Measurements from ENCODE around the gene MYNN.

Gene MYNN

GRCh38 chr3:169780742-169781141 is 7.5 kb downstream of the MYNN start:
- no peak for DNase-seq

GRCh38 chr3:169781209-169781855 is 8.1 kb downstream of the MYNN start:
- no peak for DNase-seq

GRCh38 chr3:169787120-169787519 is 13.9 kb downstream of the MYNN start:
- DNase-seq, result no peak

GRCh38 chr3:169787791-169788190 is 14.6 kb downstream of the MYNN start:
- no peak for DNase-seq

GRCh38 chr3:169790219-169790618 is 17.0 kb downstream of the MYNN start:
- DNase-seq, result no peak

GRCh38 chr3:169790687-169791429 is 17.7 kb downstream of the MYNN start:
- DNase-seq, result no peak

GRCh38 chr3:169792359-169792758 is 19.2 kb downstream of the MYNN start:
- no peak for DNase-seq

GRCh38 chr3:169804681-169805080 is 31.5 kb downstream of the MYNN start:
- no peak for DNase-seq

GRCh38 chr3:169809230-169809795 is 36.1 kb downstream of the MYNN start:
- no peak for DNase-seq

- no peak for DNase-seq
Measured at GRCh38 chr3:169811631-169812331, 38.6 kb downstream of the MYNN start.

- peak; percentile 55 for DNase-seq
Measured at GRCh38 chr3:169812332-169813235, 39.4 kb downstream of the MYNN start, which contains the start of the genes LRRC34 and LRRIQ4. TSS of gene LRRC34 (minus strand) at chr3:169812904. CDS start at chr3:169812548, 356 bp downstream. TSS of gene LRRIQ4 (plus strand) at chr3:169812870. CDS start at chr3:169821922, 9,052 bp downstream.

- DNase-seq, result no peak
Measured at GRCh38 chr3:169813278-169813677, 40.1 kb downstream of the MYNN start.

GRCh38 chr3:169813757-169814517 is 40.7 kb downstream of the MYNN start:
- peak; percentile 77 for DNase-seq

- DNase-seq, result no peak
Measured at GRCh38 chr3:169815590-169816150, 42.5 kb downstream of the MYNN start.

GRCh38 chr3:169818316-169818715 is 45.1 kb downstream of the MYNN start:
- no peak for DNase-seq

GRCh38 chr3:169822091-169822490 is 48.9 kb downstream of the MYNN start:
- DNase-seq, result no peak

GRCh38 chr3:169822540-169822939 is 49.3 kb downstream of the MYNN start:
- no peak for DNase-seq

- no peak for DNase-seq
Measured at GRCh38 chr3:169822983-169823382, 49.8 kb downstream of the MYNN start.

- DNase-seq, result no peak
Measured at GRCh38 chr3:169825316-169825715, 52.1 kb downstream of the MYNN start.

- DNase-seq, result no peak
Measured at GRCh38 chr3:169827712-169828111, 54.5 kb downstream of the MYNN start.

- no peak for DNase-seq
Measured at GRCh38 chr3:169835533-169835932, 62.3 kb downstream of the MYNN start.

Data from stimulated activated naive CD4-positive, alpha-beta T cell treated with Interleukin-2 at 50 U/mL for 16 hours (primary cell).